NCI-H460 (cell line): ENCODE data around the gene GPBAR1. TPM values are rescaled to one million over a fixed set of nuclear protein-coding genes. Genes with fewer than 3 reads are reported as not detected.
"Not testable (repeated sequence)": the region's sequence is repeated elsewhere in the genome, so short reads cannot be mapped to it uniquely, and the experiment has no call there.

ENCODE experiments used
- DNase-seq: peaks from one replicate; pipeline ENCODE4 v3.0.0-alpha.2; 2016; ENCODE audit warnings: low read depth; ENCODE audit errors: extremely low read depth
- total RNA-seq: library from RNA; depleted of rRNA; stranded (reverse); fragments of >200 nt; shearing (Covaris generic); gene quantifications from 2 replicates; pipeline ENCODE4 v1.2.3, GENCODE V29; 2014; rRNA removed

GPBAR1 gene
- total RNA-seq, 1 experiment from 2014 or later, result 0.15 TPM

DNA sequence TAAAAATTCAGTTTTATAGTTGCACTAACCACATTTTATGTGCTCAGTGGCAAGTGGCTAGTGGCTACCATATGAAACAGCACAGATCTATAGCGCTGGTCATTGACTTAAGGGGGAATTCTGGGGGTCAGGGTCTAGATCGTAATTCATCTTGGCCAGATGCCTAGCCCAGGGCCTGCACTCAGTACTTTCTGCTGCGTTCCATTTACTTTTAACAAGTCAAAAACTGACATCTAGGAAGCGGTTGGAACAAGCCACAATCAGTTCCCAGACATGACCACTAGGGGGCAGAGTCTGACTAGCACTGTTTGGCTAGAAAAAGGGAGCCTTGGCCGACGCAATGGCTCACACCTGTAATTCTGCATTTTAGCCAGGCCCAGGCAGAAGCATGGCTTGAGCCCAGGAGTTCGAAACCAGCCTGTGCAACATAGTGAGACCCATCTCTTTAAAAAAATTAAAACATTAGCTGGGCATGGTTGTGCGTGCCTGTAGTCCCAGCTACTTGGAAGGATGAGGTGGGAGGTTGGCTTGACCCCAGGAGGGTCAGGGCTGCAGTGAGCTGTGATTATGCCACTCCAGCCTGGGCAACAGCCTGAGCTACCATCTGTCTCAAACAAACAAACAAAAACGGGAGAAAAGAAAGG is 40.5 kb downstream of the GPBAR1 start:
- peak; percentile 85 for DNase-seq

DNA sequence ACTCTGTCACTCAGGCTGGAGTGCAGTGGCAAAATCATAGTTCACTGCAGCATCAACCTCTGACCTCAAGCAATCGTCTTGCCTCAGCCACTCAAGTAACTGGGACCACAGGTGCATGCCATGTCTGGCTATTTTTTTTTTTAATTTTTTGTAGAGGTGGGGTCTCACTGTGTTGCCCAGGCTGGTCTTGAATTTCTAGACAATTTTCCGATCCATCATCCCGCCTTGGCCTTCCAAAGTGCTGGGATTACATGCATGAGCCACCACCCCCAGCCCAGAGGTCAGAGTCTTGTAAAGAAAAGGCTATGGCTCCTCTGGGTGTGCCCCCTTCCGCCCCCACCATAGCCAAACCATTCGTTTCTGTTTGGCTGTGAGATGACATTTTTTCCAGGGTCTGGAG is 44.6 kb downstream of the GPBAR1 start:
- no peak for DNase-seq

DNA sequence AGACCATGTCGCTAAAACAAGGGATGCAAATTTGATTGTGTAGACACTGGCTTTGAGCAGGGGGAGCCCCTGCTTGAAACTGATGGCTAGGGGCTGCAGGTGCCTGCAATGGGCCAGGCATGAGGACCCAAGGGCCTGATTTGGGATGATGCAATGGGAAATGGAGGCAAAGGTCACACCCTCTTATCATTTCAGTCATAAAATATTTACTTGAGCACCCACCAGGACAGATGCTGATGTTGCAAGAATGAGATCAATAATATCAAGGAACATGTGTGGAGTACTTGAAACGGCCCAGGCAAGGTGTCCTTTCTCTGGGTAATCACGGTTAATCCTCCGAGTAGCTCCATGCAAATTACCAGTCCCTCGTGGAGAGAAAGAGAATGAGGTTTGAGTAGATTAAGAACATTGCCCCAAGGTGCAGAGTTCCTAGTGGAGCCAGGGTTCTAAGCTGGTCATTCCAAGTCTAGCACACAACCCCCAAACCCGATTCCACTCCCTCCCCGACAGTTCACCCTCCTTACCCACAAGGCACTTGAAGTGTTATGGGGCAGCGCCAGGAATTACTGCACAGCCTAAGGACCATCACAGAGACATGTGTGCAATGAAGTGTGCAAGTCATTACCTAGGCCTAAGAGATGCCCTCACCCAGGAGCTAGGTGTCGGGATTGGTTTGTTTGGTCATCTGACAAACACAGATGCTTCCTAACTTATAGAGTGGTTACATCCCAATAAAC is 45.5 kb downstream of the GPBAR1 start:
- DNase-seq, result no peak

DNA sequence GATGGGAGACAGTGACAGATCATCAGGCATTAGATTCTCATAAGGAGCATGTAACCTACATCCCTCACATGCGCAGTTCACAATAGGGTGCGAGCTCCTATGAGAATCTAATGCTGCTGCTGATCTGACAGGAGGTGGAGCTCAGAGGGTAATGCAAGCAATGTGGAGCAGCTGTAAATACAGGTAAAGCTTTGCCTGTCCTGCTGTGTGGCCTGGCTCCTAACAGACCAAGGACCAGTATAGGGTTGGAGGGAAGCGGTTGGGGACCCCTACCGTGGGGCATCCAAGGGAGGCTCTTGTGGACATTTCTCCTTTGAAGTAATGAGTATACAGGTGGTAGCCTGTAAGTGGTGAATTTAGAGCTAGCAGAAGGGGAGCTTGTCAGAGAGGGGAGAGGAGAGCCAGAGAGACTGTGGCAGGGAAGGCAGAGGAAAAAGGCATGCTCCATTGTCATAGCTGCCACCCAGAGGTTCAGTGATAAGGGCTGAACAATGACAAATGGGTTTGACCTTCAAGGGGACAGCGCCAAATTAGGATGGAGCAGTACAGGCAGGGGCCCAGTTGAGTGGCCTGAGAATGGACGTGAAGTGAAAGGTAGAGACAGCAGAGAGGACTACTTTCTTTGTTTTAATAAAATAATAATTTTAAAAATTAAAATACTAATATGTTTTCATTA is 46.7 kb downstream of the GPBAR1 start:
- DNase-seq, result no peak

DNA sequence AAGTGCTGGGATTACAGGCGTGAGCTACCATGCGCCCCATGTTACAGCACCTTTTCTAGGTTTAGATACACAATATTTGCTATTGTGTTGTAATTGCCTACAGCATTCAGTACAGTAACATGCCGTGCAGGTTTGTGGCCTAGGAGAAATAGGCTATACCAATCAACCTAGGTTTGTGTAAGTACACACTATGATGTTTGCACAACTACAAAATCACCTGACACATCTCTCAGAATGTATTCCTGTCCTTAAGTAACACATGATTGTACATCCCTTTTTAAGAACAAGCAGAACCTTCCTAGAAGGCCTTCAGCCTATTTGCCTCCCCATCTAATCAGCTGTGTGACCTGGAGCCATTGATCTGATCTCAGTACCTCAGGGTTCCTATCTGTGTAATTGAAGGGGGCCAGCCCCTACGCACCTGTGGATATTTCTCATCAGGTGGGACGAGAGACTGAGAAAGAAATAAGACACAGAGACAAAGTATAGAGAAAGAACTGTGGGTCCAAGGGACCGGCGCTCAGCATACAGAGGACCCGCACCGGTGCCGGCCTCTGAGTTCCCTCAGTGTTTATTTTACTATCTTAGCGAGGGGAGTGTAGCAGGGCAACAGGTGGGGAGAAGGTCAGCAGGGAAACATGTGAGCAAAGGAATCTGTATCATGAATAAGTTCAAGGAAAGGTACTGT is 50.2 kb downstream of the GPBAR1 start:
- DNase-seq, result no peak

DNA sequence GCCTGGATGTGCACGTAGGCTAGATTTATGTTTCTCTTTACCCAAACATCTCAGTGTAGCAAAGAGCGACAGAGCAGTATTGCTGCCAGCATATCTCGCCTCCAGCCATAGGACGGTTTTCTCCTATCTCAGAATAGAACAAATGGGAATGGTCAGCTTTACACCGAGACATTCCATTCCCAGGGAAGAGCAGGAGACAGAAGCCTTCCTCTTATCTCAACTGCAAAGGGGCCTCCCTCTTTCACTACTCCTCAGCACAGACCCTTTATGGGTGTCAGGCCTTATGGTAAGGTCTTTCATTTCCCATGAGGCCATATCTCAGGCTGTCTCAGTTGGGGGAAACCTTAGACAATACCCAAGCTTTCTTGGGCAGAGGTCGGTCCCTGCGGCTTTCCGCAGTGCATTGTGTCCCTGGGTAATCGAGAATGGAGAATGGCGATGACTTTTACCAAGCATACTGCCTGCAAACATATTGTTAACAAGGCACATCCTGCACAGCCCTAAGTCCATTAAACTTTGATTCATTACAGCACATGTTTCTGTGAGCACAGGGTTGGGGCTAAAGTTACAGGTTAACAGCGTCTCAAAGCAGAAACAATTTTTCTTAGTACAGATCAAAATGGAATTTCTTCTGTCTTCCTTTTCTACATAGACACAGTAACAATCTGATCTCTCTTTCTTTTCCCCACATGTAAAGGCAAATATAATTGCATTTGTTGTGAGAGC is 50.9 kb downstream of the GPBAR1 start:
- DNase-seq, result not testable (repeated sequence)

DNA sequence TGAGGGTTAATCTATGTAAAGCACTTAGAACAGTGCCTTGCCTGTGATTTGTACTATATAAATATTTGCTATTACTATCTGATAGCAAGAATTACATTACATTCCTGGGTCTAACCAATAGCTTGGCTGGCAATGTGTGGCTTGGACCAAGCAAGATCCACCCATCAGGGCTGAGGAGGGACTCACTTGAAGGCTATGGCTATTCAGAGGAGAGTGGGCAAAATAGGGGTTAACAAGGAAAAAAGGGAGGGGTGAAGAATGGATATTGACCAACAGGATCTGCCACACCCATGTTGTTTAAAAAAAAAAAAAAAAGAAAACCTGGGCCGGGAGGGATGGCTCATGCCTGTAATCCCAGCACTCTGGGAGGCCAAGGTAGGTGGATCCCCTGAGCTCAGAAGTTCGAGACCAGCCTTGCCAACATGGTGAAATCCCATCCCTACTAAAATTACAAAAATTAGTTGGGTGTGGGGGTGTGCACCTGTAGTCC is 51.5 kb downstream of the GPBAR1 start:
- no peak for DNase-seq

DNA sequence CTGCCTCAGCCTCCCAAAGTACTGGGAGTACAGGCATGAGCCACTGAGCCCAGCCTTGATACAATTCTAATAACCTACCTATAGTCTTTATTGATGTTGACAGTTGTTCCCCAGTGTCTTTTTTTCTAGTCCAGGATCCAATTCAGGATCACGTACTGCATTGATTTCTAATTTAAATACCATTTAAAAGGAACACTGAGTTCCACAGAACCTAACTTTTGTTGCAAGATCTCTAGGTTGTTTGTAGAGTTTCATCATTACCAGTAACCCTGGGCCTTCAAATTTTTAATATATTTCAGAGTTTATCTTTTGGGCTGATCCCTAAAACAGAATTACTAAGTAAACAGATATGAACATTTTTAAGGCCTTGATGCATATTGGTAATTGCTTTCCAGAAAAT is 52.5 kb downstream of the GPBAR1 start:
- DNase-seq, result no peak

Other genes starting within 250 kb of the GPBAR1 start
- 0.20 TPM in 1 of 2 replicates, not detected in the other for gene RUFY4, start 191.8 kb upstream of the GPBAR1 start, total RNA-seq
- gene CXCR2, start 135.0 kb upstream of the GPBAR1 start, total RNA-seq, result not detected in 2 replicates
- not detected in 2 replicates for gene CXCR1, start 94.1 kb upstream of the GPBAR1 start, total RNA-seq
- 231 and 247 TPM in 2 replicates for gene ARPC2, start 43.8 kb upstream of the GPBAR1 start, total RNA-seq
- 115 and 122 TPM in 2 replicates for gene AAMP, start 9.1 kb downstream of the GPBAR1 start, total RNA-seq
- gene PNKD, start 9.5 kb downstream of the GPBAR1 start, total RNA-seq, result 21.6 and 28.4 TPM in 2 replicates
- gene TMBIM1, start 31.5 kb downstream of the GPBAR1 start, total RNA-seq, result 107 and 124 TPM in 2 replicates
- gene CATIP, start 95.8 kb downstream of the GPBAR1 start, total RNA-seq, result 0.59 TPM in 1 of 2 replicates, not detected in the other
- gene SLC11A1, start 121.3 kb downstream of the GPBAR1 start, total RNA-seq, result 0.32 and 1.2 TPM in 2 replicates
- 63.8 and 68.7 TPM in 2 replicates for gene CTDSP1, start 138.9 kb downstream of the GPBAR1 start, total RNA-seq
- 0.02 TPM in 1 of 2 replicates, not detected in the other for gene VIL1, start 158.1 kb downstream of the GPBAR1 start, total RNA-seq